Upper lobe of right lung (tissue), 1 donor: ENCODE results near the gene VRK2. TPM values are rescaled to one million over a fixed set of nuclear protein-coding genes. Genes with fewer than 3 reads are reported as not detected.
A peak's percentile ranks its signal among the peaks of the same experiment; 100 is the strongest.

ENCODE experiments used
- ATAC-seq: fragments of 200-7000 bp; cut with Tn5 transposase; one replicate; pipeline ENCODE4 v1.9.1; 2020; ENCODE audit warnings: mild to moderate bottlenecking, moderate library complexity
- DNase-seq: peaks from one replicate; pipeline ENCODE4 v3.0.0-alpha.2; 2020
- H3K27ac ChIP-seq: fragments of 200-600 bp; one replicate; pipeline ENCODE4 v1.8.0; 2022
- H3K27me3 ChIP-seq: fragments of 200-600 bp; one replicate; pipeline ENCODE4 v1.8.0; 2022; ENCODE audit warnings: mild to moderate bottlenecking
- H3K36me3 ChIP-seq: fragments of 200-600 bp; one replicate; pipeline ENCODE4 v1.8.0; 2022
- H3K4me1 ChIP-seq: fragments of 200-600 bp; one replicate; pipeline ENCODE4 v1.8.0; 2022
- H3K4me3 ChIP-seq: fragments of 200-600 bp; one replicate; pipeline ENCODE4 v1.8.0; 2022; ENCODE audit warnings: mild to moderate bottlenecking
- H3K9me3 ChIP-seq: fragments of 200-600 bp; one replicate; pipeline ENCODE4 v1.8.0; 2022
- intact Hi-C: fragments of 100-400 bp; cut with DNase I; formaldehyde crosslinking; loops from one replicate; pipeline ENCODE4 v1.11.0; 2022
- total RNA-seq: library from RNA; stranded (reverse); fragmentation: NEBNext Ultra II Directional; extraction: Animal tissue kit (Norgen Biotek cat#: 25700); gene quantifications from one replicate; pipeline ENCODE4 v1.2.1, GENCODE V29; 2021
- TF ChIP-seq, protein P1 (sequence below): fragments of 200-600 bp; IDR thresholded peaks from one replicate; pipeline ENCODE4 v1.8.0; 2022; ENCODE audit warnings: antibody characterized with exemption
- donor health status: DM: no; HTN: yes; CAD: no; lungs with severe emphysema.

VRK2 gene
- total RNA-seq, 1 donor from 2014 or later, result 23.8 TPM

DNA sequence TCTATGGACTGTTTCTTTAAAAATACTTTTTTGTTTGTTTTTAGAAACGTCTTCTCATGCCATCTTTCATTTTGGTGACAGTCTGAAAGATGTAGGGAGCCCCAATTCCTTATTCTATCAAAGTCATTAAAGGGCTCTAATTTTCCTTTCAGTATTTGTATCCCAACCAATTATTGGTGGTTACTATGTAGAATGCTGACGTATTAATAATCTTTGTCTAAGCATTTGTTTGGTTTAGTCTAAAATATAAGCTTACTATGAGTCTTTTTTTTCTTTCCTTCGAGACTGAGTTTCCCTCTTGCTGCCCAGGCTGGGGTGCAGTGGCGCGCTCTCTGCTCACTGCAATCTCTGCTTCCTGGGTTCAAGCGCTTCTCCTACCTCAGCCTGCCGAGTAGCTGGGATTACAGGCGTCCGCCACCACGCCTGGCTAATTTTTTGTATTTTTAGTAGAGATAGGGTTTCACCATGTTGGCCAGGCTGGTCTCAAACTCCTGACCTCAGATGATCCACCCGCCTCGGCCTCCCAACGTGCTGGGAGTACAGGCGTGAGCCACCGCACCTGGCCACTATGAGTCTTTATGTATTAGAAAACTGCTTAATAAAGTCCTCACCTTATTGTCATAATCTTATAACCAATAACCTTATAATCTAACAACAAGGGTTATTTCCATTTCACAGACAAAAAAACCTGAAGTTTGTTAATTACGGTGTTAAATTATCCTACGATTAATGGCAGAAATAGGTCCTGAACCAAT is 849 bp upstream of the VRK2 start:
- TF ChIP-seq, protein P1, sequence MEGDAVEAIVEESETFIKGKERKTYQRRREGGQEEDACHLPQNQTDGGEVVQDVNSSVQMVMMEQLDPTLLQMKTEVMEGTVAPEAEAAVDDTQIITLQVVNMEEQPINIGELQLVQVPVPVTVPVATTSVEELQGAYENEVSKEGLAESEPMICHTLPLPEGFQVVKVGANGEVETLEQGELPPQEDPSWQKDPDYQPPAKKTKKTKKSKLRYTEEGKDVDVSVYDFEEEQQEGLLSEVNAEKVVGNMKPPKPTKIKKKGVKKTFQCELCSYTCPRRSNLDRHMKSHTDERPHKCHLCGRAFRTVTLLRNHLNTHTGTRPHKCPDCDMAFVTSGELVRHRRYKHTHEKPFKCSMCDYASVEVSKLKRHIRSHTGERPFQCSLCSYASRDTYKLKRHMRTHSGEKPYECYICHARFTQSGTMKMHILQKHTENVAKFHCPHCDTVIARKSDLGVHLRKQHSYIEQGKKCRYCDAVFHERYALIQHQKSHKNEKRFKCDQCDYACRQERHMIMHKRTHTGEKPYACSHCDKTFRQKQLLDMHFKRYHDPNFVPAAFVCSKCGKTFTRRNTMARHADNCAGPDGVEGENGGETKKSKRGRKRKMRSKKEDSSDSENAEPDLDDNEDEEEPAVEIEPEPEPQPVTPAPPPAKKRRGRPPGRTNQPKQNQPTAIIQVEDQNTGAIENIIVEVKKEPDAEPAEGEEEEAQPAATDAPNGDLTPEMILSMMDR, result no peak
- intact Hi-C loops, result no loop called here
- Histone ChIP-seq H3K27ac (peak overlapping the region; percentile 96), H3K36me3 (no peaks in the 10 kb centered on the region), H3K9me3 (no peaks in the 10 kb centered on the region), H3K27me3 (no peaks in the 10 kb centered on the region), H3K4me1 (peaks cover 21% of the 10 kb centered on the region), H3K4me3 (peak overlapping the region; percentile 78)
- no peak for ATAC-seq
- peak; percentile 48 for DNase-seq

DNA sequence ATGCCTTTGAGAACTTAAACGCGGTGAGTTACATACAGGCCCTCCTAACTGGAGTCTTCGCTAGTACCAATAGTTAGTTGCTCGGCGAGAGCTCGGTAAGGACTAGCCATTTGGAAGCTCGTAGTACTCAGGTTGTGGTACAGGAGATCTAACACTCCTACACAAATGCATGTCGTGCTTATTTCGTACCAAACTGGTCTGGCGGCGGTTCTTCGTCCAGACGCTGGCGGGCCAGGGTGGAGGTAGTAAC is 346 bp upstream of the VRK2 start:
- Histone ChIP-seq H3K4me1 (peaks cover 21% of the 10 kb centered on the region), H3K9me3 (no peaks in the 10 kb centered on the region), H3K4me3 (peak overlapping the region; percentile 78), H3K36me3 (no peaks in the 10 kb centered on the region), H3K27ac (peak overlapping the region; percentile 96), H3K27me3 (no peaks in the 10 kb centered on the region)
- intact Hi-C loops, result no loop called here
- peak; percentile 51 for ATAC-seq
- DNase-seq, result no peak
- TF ChIP-seq, protein P1, result no peak

DNA sequence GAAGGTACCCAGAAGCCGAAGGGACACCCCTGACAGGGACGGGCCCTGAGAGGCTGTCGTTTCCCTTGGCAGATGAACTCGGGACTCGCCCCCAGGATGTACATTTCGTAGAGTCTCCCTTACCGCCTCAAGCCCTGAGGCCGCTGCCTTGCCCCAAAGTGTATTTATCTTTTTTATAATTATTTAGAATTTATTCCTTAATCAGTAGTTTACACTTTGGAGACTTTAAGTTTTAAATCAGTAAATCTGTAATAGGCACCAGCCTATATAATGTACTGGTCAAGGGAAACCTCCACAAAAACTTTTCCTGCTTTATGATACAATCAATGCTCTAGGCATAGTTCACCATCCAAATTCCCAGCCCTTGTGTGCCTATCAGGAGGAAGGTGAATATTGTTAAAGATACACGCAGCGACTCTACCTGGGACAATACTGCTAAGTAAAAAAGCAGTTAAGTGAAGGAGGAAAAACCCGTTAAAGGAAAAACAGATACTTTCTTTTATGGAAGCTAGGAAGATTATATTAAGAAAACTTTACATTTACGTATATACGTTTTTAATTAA is 848 bp downstream of the VRK2 start:
- H3K4me1 ChIP-seq, result peaks cover 21% of the 10 kb centered on the region
- intact Hi-C loops, result no loop called here
- TF ChIP-seq, protein P1, result no peak
- no peaks in the 10 kb centered on the region for H3K27me3 ChIP-seq
- ATAC-seq, result no peak
- no peaks in the 10 kb centered on the region for H3K36me3 ChIP-seq
- H3K4me3 ChIP-seq, result peak overlapping the region; percentile 78
- peak overlapping the region; percentile 96 for H3K27ac ChIP-seq
- no peak for DNase-seq
- no peaks in the 10 kb centered on the region for H3K9me3 ChIP-seq

DNA sequence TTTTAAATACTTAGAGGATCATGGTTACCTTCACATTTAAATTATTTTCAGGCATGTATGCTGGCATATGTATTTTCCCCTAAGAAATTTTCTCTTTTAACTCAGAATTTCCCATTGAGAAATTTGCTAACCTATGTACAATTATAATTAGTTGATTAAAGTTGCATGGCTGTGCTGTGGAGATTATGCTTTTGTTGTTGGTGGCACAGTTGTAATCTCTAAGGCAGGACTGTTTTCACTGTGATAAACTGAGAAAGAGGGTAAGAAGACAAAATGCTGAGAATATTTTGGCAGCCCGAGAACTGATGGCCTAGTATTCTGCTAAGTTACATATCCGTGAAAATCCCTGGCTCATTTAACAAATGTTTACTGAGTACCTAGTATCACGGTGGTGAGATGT is 1.4 kb downstream of the VRK2 start:
- intact Hi-C loops, result no loop called here
- Histone ChIP-seq H3K27me3 (no peaks in the 10 kb centered on the region), H3K9me3 (no peaks in the 10 kb centered on the region), H3K4me3 (peak overlapping the region; percentile 78), H3K27ac (no peak overlapping the region), H3K4me1 (peaks cover 21% of the 10 kb centered on the region), H3K36me3 (no peaks in the 10 kb centered on the region)
- ATAC-seq, result no peak
- DNase-seq, result no peak
- TF ChIP-seq, protein P1, result no peak

DNA sequence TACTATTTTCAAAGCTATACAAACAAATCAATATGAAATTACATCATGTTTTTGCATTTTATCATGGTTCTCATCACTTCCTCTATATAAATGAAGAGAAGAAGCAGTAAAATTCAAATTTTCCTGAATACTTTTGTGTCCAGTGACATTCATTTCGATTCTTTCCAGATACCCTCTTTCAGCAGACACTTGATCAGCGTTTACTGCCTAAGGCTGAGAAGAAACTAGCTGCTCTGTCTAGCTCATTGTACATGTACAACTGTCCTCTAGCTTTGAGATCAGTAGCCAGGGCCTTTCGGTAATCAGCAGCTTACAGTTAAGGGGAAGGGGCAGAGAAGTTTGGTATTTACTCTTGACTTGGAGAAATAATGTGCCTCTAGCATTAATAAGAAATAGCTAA is 4.8 kb downstream of the VRK2 start:
- H3K4me1 ChIP-seq, result peaks cover 12% of the 10 kb centered on the region
- H3K4me3 ChIP-seq, result no peak overlapping the region
- H3K27ac ChIP-seq, result no peak overlapping the region
- TF ChIP-seq, protein P1, result no peak
- ATAC-seq, result no peak
- no peak for DNase-seq
- intact Hi-C loops, result no loop called here
- H3K9me3 ChIP-seq, result no peaks in the 10 kb centered on the region
- H3K27me3 ChIP-seq, result no peaks in the 10 kb centered on the region
- no peaks in the 10 kb centered on the region for H3K36me3 ChIP-seq

DNA sequence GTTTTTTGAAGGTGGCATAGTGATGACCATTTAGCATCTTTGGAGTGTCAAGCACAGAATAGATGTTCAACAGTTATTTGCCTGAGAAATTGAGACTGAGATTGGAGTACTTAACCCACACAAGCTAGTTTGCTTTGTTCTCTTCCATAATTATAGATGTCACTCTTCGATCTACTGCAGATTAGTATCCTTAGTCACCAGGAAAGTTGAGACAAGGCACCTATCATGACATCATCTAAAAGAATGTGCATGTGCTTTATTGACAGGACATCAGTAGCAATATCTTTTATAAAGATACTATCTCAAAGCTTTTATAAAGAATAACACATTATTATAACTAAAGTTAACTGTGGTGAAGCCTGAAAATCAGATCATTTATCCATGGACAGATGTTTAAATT is 6.4 kb downstream of the VRK2 start:
- H3K4me1 ChIP-seq, result peaks cover 6% of the 10 kb centered on the region
- ATAC-seq (no peak), DNase-seq (no peak)
- TF ChIP-seq, protein P1, result no peak
- no peaks in the 10 kb centered on the region for H3K27me3 ChIP-seq
- peaks cover 7% of the 10 kb centered on the region for H3K36me3 ChIP-seq
- intact Hi-C loops, result no loop called here
- H3K9me3 ChIP-seq, result no peaks in the 10 kb centered on the region
- no peak overlapping the region for H3K27ac ChIP-seq
- H3K4me3 ChIP-seq, result no peak overlapping the region
